Ammon's horn (tissue), 1 donor: ENCODE data around the gene GLA.
A peak's percentile ranks its signal among the peaks of the same experiment; 100 is the strongest.

ENCODE experiments used
- DNase-seq: peaks from one replicate; pipeline ENCODE4 v3.0.0-alpha.2; 2016; ENCODE audit warnings: low spot score

The GLA gene

DNA sequence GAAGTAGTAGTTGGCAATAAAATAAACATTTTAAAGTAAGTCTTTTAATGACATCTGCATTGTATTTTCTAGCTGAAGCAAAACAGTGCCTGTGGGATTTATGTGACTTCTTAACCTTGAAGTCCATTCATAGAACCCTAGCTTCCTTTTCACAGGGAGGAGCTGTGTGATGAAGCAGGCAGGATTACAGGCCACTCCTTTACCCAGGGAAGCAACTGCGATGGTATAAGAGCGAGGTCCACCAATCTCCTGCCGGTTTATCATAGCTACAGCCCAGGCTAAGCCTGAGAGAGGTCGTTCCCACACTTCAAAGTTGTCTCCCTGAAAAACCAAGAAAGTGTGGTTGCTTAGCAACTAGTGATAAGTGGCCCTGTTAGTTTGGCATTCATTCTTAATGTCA lies 9.9 kb downstream of the GLA start:
- no peak for DNase-seq

DNA sequence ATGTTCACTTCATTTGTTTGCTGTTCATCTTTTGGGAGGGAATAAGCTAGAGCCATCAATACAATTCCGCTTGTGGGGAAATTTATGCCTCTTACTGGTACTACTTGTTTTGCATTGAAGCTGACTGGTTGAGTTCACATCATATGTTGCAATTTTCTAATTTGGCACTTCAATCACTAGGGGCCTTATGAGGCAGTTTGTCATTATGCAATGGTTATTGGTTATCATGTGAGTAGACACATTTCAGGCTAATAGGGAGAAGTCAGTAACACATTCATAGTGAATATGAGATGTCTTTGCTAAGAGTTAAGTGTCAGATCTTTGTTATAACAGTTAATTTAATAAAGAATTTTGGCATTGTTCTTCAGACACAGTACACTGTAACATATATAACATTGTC lies 11.9 kb downstream of the GLA start:
- no peak for DNase-seq

DNA sequence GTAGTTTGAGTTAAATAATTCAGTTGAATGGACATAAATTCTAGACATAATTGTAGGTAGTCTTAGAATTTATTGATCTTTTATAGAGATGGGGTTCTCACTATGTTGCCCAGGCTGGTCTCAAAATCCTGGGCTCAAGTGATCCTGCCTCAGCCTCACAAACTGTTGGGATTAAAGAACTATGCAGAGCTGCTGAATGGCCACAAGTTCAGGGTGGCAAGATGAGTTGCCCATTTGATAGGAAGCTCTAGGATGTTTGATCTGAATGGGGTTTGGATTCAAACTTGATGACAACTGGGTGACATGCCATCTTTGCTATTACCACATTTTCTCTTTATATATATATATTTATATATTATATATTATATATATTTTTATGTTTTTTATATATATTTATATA lies 13.4 kb downstream of the GLA start:
- DNase-seq = no peak

DNA sequence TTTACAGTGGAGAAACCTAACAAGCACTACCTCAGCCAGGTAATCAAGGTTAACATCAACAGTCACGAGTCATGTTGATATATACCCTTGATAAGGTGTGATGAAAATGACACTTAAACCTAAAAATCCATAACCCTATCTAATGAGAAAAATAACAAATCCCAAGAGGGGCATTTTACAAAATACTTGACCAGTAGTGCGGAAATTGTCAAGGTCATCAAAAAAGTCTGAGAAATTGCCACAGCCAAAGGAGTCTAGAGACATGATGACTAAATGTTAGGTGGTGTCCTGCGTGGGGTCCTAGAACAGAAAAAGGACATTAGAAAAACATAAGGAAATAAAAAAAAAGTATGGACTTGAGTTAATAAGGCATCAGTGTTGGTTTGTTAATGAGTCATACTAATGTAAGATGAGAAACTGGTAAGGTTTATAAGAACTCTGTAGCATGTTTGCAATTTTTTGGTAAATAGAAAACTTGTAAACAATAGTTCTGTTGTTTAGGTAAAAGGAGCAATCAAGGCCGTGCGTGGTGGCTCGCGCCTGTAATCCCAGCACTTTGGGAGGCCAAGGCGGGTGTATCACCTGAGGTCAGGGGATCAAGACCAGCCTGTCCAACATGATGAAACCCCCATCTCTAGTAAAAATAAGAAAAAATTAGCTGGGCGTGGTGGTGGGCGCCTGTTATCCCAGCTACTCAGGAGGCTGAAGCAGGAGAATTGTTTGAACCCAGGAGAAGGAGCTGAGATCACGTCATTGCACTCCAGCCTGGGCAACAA lies 14.0 kb downstream of the GLA start:
- DNase-seq = no peak

DNA sequence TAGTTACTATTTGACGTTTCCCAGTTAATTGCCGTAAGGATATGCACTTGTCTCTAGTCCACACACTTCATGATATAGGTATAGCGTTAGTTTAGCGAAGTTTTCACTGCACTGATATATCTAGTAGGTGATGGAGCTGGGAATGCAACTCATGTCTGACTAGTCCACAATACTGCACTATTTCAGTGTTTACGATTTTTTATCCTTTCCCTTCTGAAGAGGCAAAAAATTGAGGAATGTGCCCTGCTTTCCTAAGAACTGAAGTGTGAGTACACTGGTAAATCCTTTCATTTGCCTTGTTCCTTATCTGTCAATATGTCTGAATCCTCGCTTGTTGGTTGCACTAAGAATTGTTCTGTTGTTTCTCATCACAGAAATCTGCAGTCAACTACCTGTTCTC lies 15.9 kb downstream of the GLA start:
- DNase-seq = no peak

DNA sequence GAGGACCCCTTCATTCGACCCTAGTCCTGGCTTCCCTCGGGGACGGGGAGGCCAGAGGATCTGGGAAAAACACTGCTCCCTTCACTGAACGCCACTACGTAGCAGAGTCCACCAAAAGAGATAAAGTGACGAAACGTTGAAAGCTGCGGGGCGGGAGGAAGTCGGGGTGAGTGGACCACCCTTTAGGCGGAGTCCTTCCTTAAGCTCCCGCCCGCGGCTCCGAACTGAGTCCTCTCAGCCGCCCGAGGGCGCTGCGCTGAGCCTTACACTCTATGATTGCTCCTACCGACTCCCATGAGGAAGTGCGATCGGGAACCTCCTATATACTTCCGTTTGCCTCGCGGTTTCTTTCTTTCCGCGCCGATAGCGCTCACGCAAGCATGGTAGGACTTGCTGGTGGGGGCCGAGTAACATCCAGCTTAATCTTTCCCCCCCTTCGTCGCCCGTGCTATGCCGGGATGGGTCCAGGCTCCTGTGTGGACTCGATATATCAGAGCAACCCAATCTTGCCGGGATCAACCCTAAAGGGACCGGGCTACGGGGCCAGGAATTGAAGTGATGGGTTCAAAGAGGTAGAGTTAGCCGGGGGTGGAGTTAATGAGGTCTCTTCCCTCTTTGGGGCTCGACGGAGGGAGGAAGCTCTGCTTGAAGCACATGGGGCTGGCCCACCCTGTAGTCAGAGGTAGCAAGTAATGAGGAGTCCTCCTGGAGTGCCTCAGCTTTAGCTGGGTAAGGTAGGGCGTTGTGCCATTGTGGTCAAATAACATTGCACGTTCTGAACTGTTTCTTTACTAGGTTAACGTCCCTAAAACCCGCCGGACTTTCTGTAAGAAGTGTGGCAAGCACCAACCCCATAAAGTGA lies 16.8 kb downstream of the GLA start, which contains the start of gene RPL36A:
RPL36A (plus strand) TSS at position 348 of the 862 bp plus-strand sequence; CDS start at position 381, 33 bp downstream.
- peak; percentile 90 for DNase-seq

DNA sequence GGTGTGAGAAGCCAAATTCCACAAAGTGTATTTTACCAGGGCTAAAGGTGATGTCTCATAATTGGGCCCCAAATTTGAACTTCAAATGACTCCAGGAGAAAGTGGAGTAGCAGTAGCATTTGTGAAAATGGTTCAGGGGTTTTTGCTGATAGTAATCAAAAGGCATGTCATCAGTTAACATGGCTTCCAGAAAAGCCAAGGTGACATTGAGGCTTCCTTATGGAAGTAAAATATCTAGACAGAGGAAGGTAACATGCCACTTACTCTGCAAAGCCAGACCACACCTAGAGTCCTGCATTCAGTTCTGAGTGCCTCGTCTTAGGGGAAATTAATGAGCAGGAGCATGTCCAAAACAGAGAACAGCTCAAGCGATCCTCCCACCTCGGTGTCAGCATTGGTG lies 19.1 kb downstream of the GLA start:
- no peak for DNase-seq

DNA sequence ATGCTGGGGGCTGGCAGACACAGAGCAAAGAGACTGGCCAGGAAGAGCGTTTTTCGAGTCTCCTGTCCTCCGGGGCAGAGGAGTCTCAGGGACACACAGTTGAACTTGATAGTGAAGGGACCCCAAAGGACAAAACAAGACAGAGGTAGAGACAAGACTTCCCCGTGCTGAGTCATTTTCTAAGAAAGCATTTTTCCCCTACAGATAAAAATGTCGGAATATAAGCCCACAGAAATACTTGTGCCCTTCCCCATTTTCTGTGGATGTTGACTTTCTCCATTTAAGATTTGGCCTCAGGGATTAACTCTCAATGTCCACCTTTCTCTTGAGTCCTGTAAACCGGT lies 21.2 kb downstream of the GLA start:
- no peak for DNase-seq

DNA sequence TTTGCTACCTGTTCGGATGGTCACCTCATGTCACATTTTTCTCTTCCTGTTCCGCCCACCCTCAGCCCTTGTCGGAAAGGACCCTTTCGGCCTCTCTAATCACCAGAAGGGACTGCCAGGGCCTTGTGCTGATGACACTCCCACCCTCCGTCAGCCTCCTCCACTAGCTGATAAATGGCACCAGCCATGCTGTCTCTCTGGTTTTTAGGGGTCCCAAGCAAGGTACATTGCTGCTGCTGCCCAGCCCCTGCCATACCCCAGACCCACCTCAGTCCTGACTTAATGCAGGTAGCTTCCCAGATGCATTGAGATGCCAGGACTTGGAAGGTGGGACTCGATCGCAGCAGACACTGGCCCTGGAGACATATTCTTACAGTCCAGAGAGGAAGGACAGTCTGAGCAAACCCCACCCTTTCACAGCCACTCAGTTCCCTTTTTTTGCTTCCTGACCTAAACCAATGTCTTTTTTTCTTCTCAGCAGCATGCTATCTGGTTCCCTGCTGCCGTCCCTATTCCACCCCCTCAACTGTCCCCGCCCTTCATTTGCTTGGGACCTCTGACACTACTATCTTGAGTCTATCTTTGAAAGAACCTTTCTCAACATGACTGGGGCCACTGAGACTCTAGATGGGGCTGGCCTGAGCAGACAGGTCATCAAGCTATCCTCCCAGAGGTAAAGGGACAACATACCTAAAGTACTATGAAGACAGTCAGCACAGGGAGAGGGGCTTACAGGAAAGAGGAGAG lies 21.8 kb downstream of the GLA start, which contains the start of gene BTK:
BTK (minus strand) TSS at position 397 of the 747 bp plus-strand sequence. CDS start 10,907 bp downstream, outside the sequence.
- DNase-seq = peak; percentile 28

DNA sequence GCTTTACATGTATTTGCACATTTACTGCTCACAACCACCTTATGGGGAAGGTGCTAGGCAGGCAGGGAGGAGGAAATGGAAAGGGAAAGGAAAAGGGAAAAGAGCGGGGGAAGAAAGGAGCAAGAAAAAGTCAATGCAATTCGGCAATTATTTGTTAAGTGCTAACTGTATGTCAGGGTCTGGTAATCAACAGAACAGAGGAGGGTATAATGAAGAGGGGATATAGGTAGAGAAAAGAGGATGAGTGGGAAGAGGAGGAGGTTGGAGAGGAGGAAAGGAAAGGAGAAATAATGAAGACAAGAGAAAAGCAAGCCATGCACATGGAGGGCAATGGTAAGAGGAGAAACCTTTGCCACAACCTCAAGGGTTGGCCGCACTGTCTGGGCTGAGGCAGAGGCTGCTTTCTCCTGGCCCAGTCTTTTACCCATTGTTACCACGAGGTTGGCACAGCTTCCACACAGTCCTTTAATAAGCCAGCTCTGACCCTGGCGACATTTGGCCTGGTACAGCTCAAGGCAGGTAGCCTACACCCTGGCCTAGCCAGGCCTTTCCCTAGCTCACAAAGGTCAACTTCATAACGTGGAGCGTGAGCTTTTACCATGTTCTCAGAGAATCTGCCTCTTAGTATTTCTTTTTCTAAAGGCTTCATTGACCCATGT lies 22.6 kb downstream of the GLA start:
- DNase-seq = no peak

DNA sequence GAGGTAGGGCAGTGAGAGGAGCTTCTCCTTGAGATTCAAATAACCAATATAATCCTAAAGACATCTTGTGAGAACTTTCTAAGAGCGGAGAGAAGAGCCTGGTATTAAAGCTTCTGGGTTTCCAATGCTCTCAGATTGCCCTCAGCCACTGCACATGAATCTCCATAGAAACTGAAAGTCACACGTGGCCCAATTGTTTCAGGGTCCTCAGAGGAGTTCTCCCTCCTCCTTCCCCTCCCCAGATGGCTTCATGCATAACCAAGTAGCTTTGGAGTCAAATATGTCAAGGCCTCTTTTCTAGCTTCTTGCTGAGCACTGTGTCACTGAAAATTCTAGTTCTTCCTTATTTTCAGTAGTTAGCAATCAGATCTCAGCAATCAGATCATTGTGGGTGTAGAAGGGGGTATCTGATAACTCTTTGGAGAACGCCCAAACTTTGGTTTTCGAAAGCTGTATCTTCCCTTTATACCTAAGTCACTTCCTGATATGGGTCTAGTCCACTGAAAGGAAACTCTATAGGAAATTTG lies 24.0 kb downstream of the GLA start:
- DNase-seq = no peak

DNA sequence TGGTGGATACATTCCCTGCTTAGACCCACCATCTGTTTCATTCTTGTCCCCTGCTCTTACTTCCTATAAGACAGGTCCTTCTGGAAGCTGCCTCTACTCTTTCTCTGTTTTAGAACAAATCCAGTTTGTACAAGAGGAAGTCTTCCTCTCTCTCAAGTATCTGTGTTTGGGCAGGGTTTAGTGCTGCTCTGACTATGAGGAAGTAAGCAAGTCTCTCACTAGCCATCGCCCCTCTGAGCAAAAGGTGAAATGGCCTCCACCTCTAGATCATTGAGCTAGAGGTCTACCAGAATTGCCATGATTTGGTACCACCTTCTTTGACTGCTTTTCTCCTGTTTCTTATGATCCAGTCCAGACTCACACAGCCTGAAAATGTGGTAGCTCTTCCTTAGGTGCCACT lies 30.2 kb downstream of the GLA start:
- peak; percentile 2 for DNase-seq

DNA sequence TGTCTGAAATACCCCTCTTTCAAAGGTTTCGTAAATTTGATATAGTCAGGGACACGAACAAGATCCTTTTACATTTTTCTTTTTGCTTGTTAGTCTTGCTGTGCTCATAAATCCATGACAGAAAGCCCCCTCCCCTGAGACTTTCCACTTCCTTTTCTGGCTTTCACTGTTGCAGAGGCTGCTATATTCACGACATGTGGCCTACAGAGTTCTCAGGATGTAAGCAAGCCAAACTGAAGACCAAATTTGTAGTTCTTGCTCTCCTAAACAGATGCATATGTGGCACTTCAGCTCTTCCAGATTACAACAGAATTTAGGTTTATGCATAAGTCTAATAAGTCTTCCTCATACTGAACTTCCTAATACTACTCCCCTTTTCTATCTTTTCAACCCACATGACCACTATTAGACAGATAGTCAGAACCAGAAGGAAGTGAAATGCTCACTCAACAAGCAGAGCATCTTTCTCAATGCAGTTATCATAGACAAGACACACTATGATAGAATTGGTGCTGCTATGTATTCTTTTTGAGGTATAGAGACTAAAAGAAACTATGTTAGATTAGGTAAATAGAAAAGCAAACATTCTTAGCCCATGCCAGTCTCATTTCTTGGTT lies 36.7 kb downstream of the GLA start:
- no peak for DNase-seq

DNA sequence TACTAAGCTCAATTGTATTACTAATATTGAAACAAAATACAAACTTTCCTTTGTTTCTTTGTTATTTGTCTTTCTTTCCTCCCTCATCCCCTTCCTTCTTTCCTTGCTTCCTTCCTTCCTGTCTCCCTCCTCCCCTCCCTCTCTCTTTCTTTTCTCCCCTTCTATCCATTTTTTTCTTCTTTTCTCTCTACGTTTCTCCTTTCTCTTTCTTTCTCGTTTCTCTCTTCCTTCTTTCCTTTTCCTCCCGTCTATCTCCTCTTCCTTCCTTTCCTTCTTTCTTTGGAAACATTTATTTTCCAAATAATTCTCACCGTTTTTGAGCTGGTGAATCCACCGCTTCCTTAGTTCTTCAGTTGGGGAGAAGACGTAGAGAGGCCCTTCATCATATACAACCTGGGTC lies 38.0 kb downstream of the GLA start:
- DNase-seq = no peak

DNA sequence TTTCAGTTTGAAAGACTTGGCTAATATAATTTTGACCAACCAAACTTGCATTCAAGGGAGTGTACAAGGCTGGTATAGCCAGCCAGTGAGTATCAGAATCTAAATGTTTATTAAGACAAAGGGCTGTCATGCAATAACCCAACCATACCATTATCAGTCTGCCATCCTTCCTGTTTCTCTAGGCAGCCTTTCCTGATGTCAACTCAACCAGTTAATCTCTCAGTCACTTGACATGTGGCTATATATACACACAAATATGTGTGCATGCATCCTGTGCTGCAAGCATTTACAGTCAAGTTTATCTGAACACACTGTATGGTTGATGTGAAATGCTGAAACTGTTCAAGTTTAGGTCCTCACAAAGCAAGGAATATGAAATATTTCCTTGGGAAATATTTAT lies 38.9 kb downstream of the GLA start:
- no peak for DNase-seq

DNA sequence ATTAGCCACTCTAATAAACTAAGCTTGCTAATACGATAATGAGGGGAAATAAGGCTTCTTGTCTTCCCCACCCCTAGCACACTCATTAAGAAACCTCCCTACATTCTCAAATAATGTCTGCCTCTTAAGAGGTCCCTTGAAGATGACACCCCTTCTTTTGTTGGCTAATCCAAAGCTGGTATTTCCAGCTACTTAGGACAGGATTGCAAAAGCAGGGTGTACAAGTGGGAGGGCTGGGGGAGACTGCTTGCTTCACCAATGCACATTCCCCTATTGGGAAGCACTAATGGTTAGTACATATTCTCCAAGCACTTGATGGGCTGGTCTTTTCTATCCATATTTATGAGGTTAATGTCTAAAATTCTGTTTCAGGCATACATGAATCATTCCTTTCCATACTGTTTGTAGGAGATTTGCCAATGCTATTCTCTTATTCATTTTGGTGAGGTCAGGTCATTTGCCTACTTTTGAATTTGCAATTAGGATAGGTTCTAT lies 42.4 kb downstream of the GLA start:
- no peak for DNase-seq

DNA sequence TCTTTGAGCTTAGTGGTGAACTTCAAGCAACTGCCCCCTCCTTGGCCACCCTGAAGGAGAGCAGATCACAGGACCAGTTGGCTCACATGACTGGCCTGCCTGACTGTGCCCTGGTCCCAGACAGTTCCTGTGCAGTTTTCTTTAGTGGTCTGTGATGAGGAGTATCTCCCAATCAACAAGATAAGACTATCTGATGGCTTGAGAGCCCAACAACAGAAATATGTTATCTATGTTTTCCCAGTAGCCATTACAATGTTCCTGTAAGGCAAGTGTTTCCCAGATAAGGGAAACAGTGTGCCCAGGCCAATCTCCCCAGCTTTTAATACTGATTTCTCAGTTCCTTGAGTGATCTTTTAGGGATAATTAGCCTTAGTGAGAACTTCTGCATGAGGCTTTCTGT lies 45.0 kb downstream of the GLA start:
- no peak for DNase-seq

DNA sequence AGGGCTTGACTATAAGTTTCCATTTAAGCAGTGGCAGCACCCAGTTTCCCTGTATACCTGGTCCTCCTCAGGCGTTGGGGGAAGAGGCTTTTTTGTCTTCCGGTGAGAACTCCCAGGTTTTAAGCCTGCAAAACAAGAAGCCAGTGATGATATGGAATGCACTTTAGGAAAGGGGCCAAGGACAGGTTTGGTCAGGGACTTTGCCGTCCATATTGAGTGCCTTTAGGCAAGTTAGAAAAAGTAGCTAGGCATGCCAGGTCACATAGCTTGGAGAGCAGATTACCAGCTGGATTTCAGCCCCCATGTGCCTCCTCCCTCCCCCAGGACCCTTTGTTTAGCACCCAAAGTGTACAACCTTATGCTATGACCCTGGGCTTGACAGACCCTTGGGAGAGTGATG lies 45.6 kb downstream of the GLA start:
- no peak for DNase-seq

DNA sequence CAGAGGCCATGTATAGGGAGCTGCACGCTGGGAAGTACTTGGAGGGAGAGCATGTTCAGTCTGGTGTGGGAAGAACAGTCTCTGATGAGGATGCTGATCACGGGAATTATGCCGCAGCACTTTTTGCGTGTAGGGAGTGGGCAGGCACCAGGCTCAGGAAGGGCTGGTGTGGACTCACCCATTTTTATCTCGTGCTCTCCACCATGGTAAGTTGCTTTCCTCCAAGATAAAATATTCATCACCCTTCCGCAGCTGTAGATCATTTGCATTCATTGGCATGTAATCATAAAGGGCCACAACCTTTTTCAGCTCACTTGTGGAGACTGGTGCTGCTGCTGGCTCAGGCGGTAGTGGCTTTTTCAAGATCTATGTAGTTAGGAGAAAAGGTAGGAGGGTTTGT lies 47.3 kb downstream of the GLA start:
- DNase-seq = no peak

DNA sequence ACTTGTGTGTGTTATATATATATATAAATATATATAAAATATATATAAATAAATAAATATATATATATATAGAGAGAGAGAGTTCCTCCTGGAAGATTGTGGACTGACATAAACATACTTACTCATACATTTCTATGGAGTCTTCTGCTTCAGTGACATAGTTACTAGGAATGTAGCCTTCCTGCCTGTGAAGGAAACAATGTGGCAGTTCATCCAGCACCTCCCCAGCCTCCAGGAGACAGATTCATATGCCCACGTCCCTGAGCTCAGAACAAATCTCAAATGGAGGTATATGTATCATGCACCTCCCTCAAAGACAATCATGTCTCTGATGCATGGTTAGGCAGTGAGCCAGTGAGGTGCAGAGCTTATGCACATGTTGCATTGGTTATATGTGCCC lies 47.8 kb downstream of the GLA start:
- DNase-seq = no peak

DNA sequence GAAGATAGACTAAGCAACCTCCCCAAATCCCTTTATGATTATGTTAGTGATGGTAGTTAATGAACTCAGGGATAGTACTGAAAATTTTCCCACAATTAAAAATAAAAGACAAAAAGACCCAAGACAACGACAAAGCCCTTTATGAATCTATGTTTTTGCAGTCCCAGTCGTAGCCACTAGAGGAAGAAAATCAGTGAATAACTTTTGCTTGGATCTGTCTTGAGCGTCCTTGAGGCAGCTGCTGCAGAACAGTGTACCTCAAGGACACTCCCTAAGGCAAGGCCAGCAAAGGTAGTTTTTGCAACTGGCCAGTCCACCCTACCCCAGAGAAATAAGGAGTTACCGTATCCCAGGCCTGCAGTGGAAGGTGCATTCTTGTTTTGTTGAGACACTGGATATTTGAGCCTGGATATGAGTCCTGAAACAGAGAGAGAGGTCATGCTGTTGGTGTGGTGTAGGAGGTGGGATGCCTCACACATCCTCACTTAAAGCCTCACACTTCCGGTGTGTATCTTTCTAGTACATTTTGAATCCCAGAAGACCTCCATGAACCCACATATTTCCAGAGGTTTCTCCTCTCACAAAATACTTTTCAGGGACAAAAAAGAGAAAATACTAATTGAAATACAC lies 50.4 kb downstream of the GLA start:
- no peak for DNase-seq
